GM18861 (cell line): ENCODE results near the gene RSL1D1.
"Not testable (repeated sequence)": the region's sequence is repeated elsewhere in the genome, so short reads cannot be mapped to it uniquely, and the experiment has no call there.

Source experiments
- ATAC-seq: cut with Tn5 transposase; IDR thresholded peaks from one replicate; pipeline ENCODE4 v1.9.1; 2021; ENCODE audit not compliant: unreplicated experiment

The RSL1D1 gene

GRCh38 chr16:11799509-11800381 is 51.6 kb downstream of the RSL1D1 start:
- no peak for ATAC-seq

GRCh38 chr16:11799017-11799381 is 52.3 kb downstream of the RSL1D1 start:
- no peak for ATAC-seq

- no peak for ATAC-seq
Observed at GRCh38 chr16:11797957-11798299, 53.4 kb downstream of the RSL1D1 start.

GRCh38 chr16:11797166-11797956 is 54.0 kb downstream of the RSL1D1 start, which contains the start of gene ZC3H7A:
Gene ZC3H7A (minus strand): TSS chr16:11797258. CDS start chr16:11782354, 14,904 bp downstream.
- peak; percentile 88 for ATAC-seq

GRCh38 chr16:11796227-11797165 is 54.8 kb downstream of the RSL1D1 start:
- ATAC-seq: no peak

- ATAC-seq: no peak
Observed at GRCh38 chr16:11795887-11796226, 55.5 kb downstream of the RSL1D1 start.

GRCh38 chr16:11794996-11795886 is 56.1 kb downstream of the RSL1D1 start:
- no peak for ATAC-seq

- no peak for ATAC-seq
Observed at GRCh38 chr16:11794447-11794846, 56.9 kb downstream of the RSL1D1 start.

GRCh38 chr16:11793840-11794239 is 57.5 kb downstream of the RSL1D1 start:
- no peak for ATAC-seq

- no peak for ATAC-seq
Observed at GRCh38 chr16:11792410-11793241, 58.7 kb downstream of the RSL1D1 start.

- no peak for ATAC-seq
Observed at GRCh38 chr16:11791144-11791828, 60.1 kb downstream of the RSL1D1 start.

- no peak for ATAC-seq
Observed at GRCh38 chr16:11788914-11789313, 62.4 kb downstream of the RSL1D1 start.

- not testable (repeated sequence) for ATAC-seq
Observed at GRCh38 chr16:11784980-11785599, 66.3 kb downstream of the RSL1D1 start.

GRCh38 chr16:11784381-11784780 is 67.0 kb downstream of the RSL1D1 start:
- ATAC-seq: not testable (repeated sequence)

GRCh38 chr16:11784038-11784369 is 67.3 kb downstream of the RSL1D1 start:
- no peak for ATAC-seq
